HCT116 (cell line): Measurements from ENCODE around the gene ERC2. TPM values are rescaled to one million over a fixed set of nuclear protein-coding genes. Genes with fewer than 3 reads are reported as not detected.

Source experiments
- ATAC-seq: fragments of 200-7000 bp; cut with Tn5 transposase; 2 replicates; pipeline ENCODE4 v1.9.1; 2020; ENCODE audit warnings: mild to moderate bottlenecking, moderate library complexity
- BruUV-seq: library from RNA; stranded (reverse); fragments of 400-500 nt; replicated peaks from 2 replicates; lab custom pipeline; 2021; lab: Mats Ljungman, UMichigan
- CTCF ChIA-PET: fragments of 300-600 bp; sonication (Branson Sonifier 250); formaldehyde crosslinking; loops from one replicate; lab custom pipeline; 2021; ENCODE audit warnings: antibody characterized with exemption; lab: Charles Lee
- POLR2A ChIA-PET: fragments of 300-600, 350-600 bp; sonication (Branson Sonifier 250); formaldehyde crosslinking; loops from one replicate; lab custom pipeline; 2021; ENCODE audit warnings: antibody characterized with exemption; lab: Charles Lee
- RAD21 ChIA-PET, 2 experiments: fragments of 300-600 bp; sonication (Branson Sonifier 250); formaldehyde crosslinking; loops; one replicate each; lab custom pipeline; 2023; ENCODE audit warnings: low total read pairs in 2 of 2; ENCODE audit not compliant: uncharacterized antibody in 2 of 2, unreplicated experiment in 2 of 2, low non-redundant PET in 1 of 2; lab: Charles Lee
- DNase-seq: peaks from one replicate; pipeline ENCODE4 v3.0.0-alpha.2; 2010; ENCODE audit warnings: low read depth, low spot score
- H2AFZ ChIP-seq: fragments of 200-600 bp; shearing (Covaris generic), sonication (generic); 2 replicates; pipeline ENCODE4 v1.6.1; 2017; ENCODE audit warnings: low read depth, mixed run types, mixed read lengths, antibody characterized with exemption, low read length; ENCODE audit not compliant: poor library complexity, severe bottlenecking
- H3K27ac ChIP-seq: 2 replicates; pipeline ENCODE4 v1.5.1; 2012; ENCODE audit warnings: low read depth, low read length
- H3K27me3 ChIP-seq: fragments of 200-600 bp; sonication (generic); 2 replicates; pipeline ENCODE4 v1.6.1; 2016; ENCODE audit warnings: mixed run types, low read length, mixed read lengths; ENCODE audit not compliant: insufficient read depth
- H3K36me3 ChIP-seq, 2 experiments: fragments of 200-500 bp in 1 of 2; fragments of 200-600 bp in 1 of 2; sonication (Bioruptor generic) in 1 of 2; sonication (generic) in 1 of 2; 2 replicates each; pipeline versions ENCODE4 v1.5.1 to v1.6.1; 2014 to 2016; ENCODE audit warnings: low read length in 2 of 2, inconsistent platforms in 1 of 2, mixed read lengths in 1 of 2, mixed run types in 1 of 2; ENCODE audit not compliant: insufficient read depth in 2 of 2, control insufficient read depth in 1 of 2
- H3K4me1 ChIP-seq, 2 experiments: fragments of 200-600 bp in 1 of 2; sonication (generic) in 1 of 2; 2 replicates each; pipeline versions ENCODE4 v1.5.1 to v1.6.1; 2012 to 2017; ENCODE audit warnings: low read length in 2 of 2, inconsistent platforms in 1 of 2, mild to moderate bottlenecking in 1 of 2, mixed read lengths in 1 of 2, mixed run types in 1 of 2, moderate library complexity in 1 of 2; ENCODE audit not compliant: insufficient read depth in 2 of 2, control insufficient read depth in 1 of 2
- H3K4me2 ChIP-seq: fragments of 200-600 bp; sonication (generic); 2 replicates; pipeline ENCODE4 v1.6.1; 2017; ENCODE audit warnings: mixed run types, low read length, mixed read lengths
- H3K4me3 ChIP-seq, 2 experiments: fragments of 200-600 bp in 1 of 2; sonication (generic) in 1 of 2; replicated peaks in 1 of 2; 2 replicates each; pipeline ENCODE4 v1.5.1; 2011 to 2016; ENCODE audit warnings: low read length in 2 of 2, control low read depth in 1 of 2, low read depth in 1 of 2, mild to moderate bottlenecking in 1 of 2, mixed read lengths in 1 of 2, mixed run types in 1 of 2
- H3K79me2 ChIP-seq: fragments of 200-600 bp; sonication (generic); 2 replicates; pipeline ENCODE4 v1.6.1; 2017; ENCODE audit warnings: mild to moderate bottlenecking, mixed run types, low read length, moderate library complexity, mixed read lengths; ENCODE audit not compliant: insufficient read depth
- H3K9ac ChIP-seq: fragments of 200-600 bp; sonication (generic); 2 replicates; pipeline ENCODE4 v1.6.1; 2016; ENCODE audit warnings: low read length, mixed read lengths
- H3K9me2 ChIP-seq: fragments of 200-600 bp; sonication (generic), shearing (Covaris generic); 2 replicates; pipeline ENCODE4 v1.6.1; 2017; ENCODE audit warnings: mixed run types, mild to moderate bottlenecking, moderate library complexity; ENCODE audit not compliant: insufficient read depth
- H3K9me3 ChIP-seq, 2 experiments: fragments of 200-500 bp in 1 of 2; fragments of 200-600 bp in 1 of 2; sonication (Bioruptor generic) in 1 of 2; sonication (generic) in 1 of 2; 2 replicates each; pipeline ENCODE4 v1.6.1; 2014 to 2017; ENCODE audit warnings: low read length in 2 of 2, mixed read lengths in 2 of 2, inconsistent platforms in 1 of 2, low read depth in 1 of 2, mild to moderate bottlenecking in 1 of 2, mixed run types in 1 of 2, moderate library complexity in 1 of 2; ENCODE audit not compliant: control insufficient read depth in 1 of 2, insufficient read depth in 1 of 2
- H4K20me1 ChIP-seq: fragments of 200-600 bp; sonication (generic), shearing (Covaris generic); 2 replicates; pipeline ENCODE4 v1.6.1; 2017; ENCODE audit warnings: mixed run types, mild to moderate bottlenecking, moderate library complexity; ENCODE audit not compliant: insufficient read depth
- CBX3 ChIP-seq: IDR thresholded peaks from 2 replicates; pipeline ENCODE4 v1.6.1; 2012; ENCODE audit warnings: low read depth
- CEBPB ChIP-seq: IDR thresholded peaks from 2 replicates; pipeline ENCODE4 v1.6.1; 2012; ENCODE audit warnings: low read depth
- CTCF ChIP-seq, 3 experiments: fragments of 200-600 bp in 1 of 3; sonication (generic) in 1 of 3; IDR thresholded peaks in 2 of 3; conservative IDR thresholded peaks in 1 of 3; 2 replicates each; pipeline ENCODE4 v1.5.1; 2012 to 2017; ENCODE audit warnings: low read depth in 2 of 3, low read length in 2 of 3, antibody characterized with exemption in 1 of 3, borderline replicate concordance in 1 of 3, control low read depth in 1 of 3, mild to moderate bottlenecking in 1 of 3, mixed read lengths in 1 of 3, mixed run types in 1 of 3, moderate library complexity in 1 of 3; ENCODE audit not compliant: insufficient read depth in 1 of 3
- ELF1 ChIP-seq: IDR thresholded peaks from 2 replicates; pipeline ENCODE4 v1.6.1; 2012; ENCODE audit warnings: low read depth, borderline replicate concordance
- EZH2phosphoT487 ChIP-seq: fragments of 200-600 bp; IDR thresholded peaks from 2 replicates; pipeline ENCODE4 v1.6.1; 2018; ENCODE audit warnings: antibody characterized with exemption, borderline replicate concordance
- FOSL1 ChIP-seq: IDR thresholded peaks from 2 replicates; pipeline ENCODE4 v1.6.1; 2012; ENCODE audit warnings: low read depth
- MAX ChIP-seq: IDR thresholded peaks from 2 replicates; pipeline ENCODE4 v1.6.1; 2012
- POLR2A ChIP-seq: IDR thresholded peaks from 2 replicates; pipeline ENCODE4 v1.7.0; 2011; ENCODE audit warnings: borderline replicate concordance; ENCODE audit not compliant: insufficient read depth, insufficient read length; ENCODE audit errors: extremely low read depth
- RAD21 ChIP-seq: IDR thresholded peaks from 2 replicates; pipeline ENCODE4 v1.6.1; 2012; ENCODE audit warnings: low read depth, mild to moderate bottlenecking
- SP1 ChIP-seq: IDR thresholded peaks from 2 replicates; pipeline ENCODE4 v1.6.1; 2012; ENCODE audit warnings: low read depth
- SRF ChIP-seq: IDR thresholded peaks from 2 replicates; pipeline ENCODE4 v1.6.1; 2012; ENCODE audit warnings: low read depth
- TCF7L2 ChIP-seq: IDR thresholded peaks from 2 replicates; pipeline ENCODE4 v1.7.0; 2011; ENCODE audit warnings: borderline replicate concordance, inconsistent platforms; ENCODE audit not compliant: insufficient read depth, insufficient read length; ENCODE audit errors: extremely low read depth
- YY1 ChIP-seq: IDR thresholded peaks from 2 replicates; pipeline ENCODE4 v1.6.1; 2011; ENCODE audit warnings: low read length, low read depth, moderate library complexity, mild to moderate bottlenecking; ENCODE audit not compliant: insufficient replicate concordance; ENCODE audit errors: extremely low read depth
- ZBTB33 ChIP-seq: IDR thresholded peaks from 2 replicates; pipeline ENCODE4 v1.6.1; 2011; ENCODE audit warnings: mild to moderate bottlenecking, low read length, moderate library complexity; ENCODE audit not compliant: insufficient replicate concordance; ENCODE audit errors: extremely low read depth
- ZFX ChIP-seq: fragments of 450-650 bp; IDR thresholded peaks from 2 replicates; pipeline ENCODE4 v1.6.1; 2017
- ZNF274 ChIP-seq: fragments of 200-500 bp; sonication (Bioruptor generic); IDR thresholded peaks from 2 replicates; pipeline ENCODE4 v1.6.1; 2014; ENCODE audit warnings: mild to moderate bottlenecking, low read depth, low read length, inconsistent platforms
- intact Hi-C: fragments of 100-400 bp; cut with micrococcal nuclease; formaldehyde crosslinking; loops from 2 replicates; pipeline ENCODE4 v1.10.0; 2022
- total RNA-seq: library from RNA; stranded (reverse); gene quantifications from one replicate; pipeline ENCODE4 v1.2.1, GENCODE V29; 2021; ENCODE audit not compliant: unreplicated experiment

Gene ERC2
- total RNA-seq, 1 experiment from 2014 or later, result not detected

- TF ChIP-seq ELF1 (no peak), ZFX (no peak)
These were observed 278.7 kb downstream of the ERC2 start (continued) for GRCh38 chr3:56189536-56189935.

- intact Hi-C loops, result no loop called here
- Histone ChIP-seq H3K9ac (no peak overlapping the region), H3K27ac (no peak overlapping the region), H3K4me1 (no peaks in the 10 kb centered on the region), H4K20me1 (no peaks in the 10 kb centered on the region), H3K4me2 (no peak overlapping the region), H3K27me3 (peaks cover 5% of the 10 kb centered on the region; the same call in 1 of the 2 replicates), H3K9me3 (no peaks in the 10 kb centered on the region), H3K36me3 (no peaks in the 10 kb centered on the region), H3K9me2 (no peaks in the 10 kb centered on the region), H2AFZ (no peak overlapping the region), H3K4me3 (no peak overlapping the region), H3K79me2 (no peaks in the 10 kb centered on the region)
- CTCF ChIA-PET, result no interaction called here
- RAD21 ChIA-PET, result no interaction called here
- ATAC-seq (no peak), DNase-seq (no peak)
- no TSS peak for BruUV-seq
- no peak for TF ChIP-seq ELF1
- TF ChIP-seq FOSL1, result no peak
- TF ChIP-seq CBX3, result no peak
- no peak for TF ChIP-seq ZNF274
- no peak for TF ChIP-seq SP1
- POLR2A ChIA-PET, result no interaction called here
These were observed 280.1 kb downstream of the ERC2 start for GRCh38 chr3:56188201-56188600.

- ATAC-seq, result no peak
- H3K4me3 ChIP-seq, result no peak overlapping the region
- no peaks in the 10 kb centered on the region for H3K36me3 ChIP-seq
- no peaks in the 10 kb centered on the region for H3K4me1 ChIP-seq
- no peaks in the 10 kb centered on the region for H3K79me2 ChIP-seq
- ChIA-PET POLR2A (no interaction called here), CTCF (no interaction called here), RAD21 (no interaction called here)
- BruUV-seq, result no TSS peak
- no peaks in the 10 kb centered on the region for H3K9me2 ChIP-seq
- H3K9me3 ChIP-seq, result no peaks in the 10 kb centered on the region
- intact Hi-C loops, result no loop called here
- no peak overlapping the region for H3K27ac ChIP-seq
- H3K9ac ChIP-seq, result no peak overlapping the region
- H3K4me2 ChIP-seq, result no peak overlapping the region
- DNase-seq, result no peak
- H2AFZ ChIP-seq, result no peak overlapping the region
- no peaks in the 10 kb centered on the region for H3K27me3 ChIP-seq
- no peaks in the 10 kb centered on the region for H4K20me1 ChIP-seq
- TF ChIP-seq ZBTB33 (no peak), CTCF (IDR thresholded peaks at IDR 0.05 in 2 of 3, conservative IDR thresholded peaks at IDR 0.05 in 1 of 3; ENCODE audit: borderline replicate concordance in 1 of 3, insufficient read depth in 1 of 3, low read depth in 2 of 3, low read length in 2 of 3) (no peak), CEBPB (no peak), TCF7L2 (no peak), ZNF274 (no peak), SP1 (no peak), ZFX (no peak), MAX (no peak), YY1 (no peak), EZH2phosphoT487 (no peak), RAD21 (no peak), POLR2A (no peak), CBX3 (no peak), SRF (no peak)
These were observed 281.2 kb downstream of the ERC2 start for GRCh38 chr3:56187051-56187450.
